ENCODE measurements around the gene RAP1GAP. TPM values are rescaled to one million over a fixed set of nuclear protein-coding genes. Genes with fewer than 3 reads are reported as not detected.

Gene RAP1GAP
- total RNA-seq, 2 experiments from 2014 or later = 0.20 to 0.44 TPM

DNA sequence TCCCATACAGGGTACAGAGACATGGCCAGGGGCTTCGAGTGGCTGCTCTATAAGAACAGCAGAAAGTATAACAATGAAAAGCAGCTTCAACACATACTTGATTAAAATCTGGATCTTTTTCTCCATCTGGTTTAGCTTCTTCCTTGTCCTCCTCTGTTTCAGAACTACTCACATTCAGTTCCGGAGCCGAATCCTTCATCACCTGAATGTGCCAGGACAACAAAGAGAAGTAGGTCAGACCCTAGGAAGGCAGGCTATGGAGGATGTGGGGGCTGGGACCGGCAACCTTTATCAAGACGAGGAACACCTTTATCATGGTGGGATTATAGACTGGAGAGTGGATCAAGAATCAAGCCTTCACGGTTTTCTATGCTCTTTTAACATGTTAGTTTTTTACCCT is 32.2 kb upstream of the RAP1GAP start:
- Mint-ChIP-seq H3K9me3 (no peaks in the 10 kb centered on the region), H3K4me3 (no peak overlapping the region), H3K27ac (no peak overlapping the region), H3K4me1 (ENCODE audit: low read depth) (no peaks in the 10 kb centered on the region), H3K27me3 (no peaks in the 10 kb centered on the region), H3K36me3 (ENCODE audit: low read depth) (peaks cover 90% of the 10 kb centered on the region)
- Histone ChIP-seq H3K9me3 (ENCODE audit: control insufficient read depth in 1 of 2, insufficient read depth in 1 of 2, low read length in 2 of 2) (no peaks in the 10 kb centered on the region), H3K27me3 (ENCODE audit: control insufficient read depth in 1 of 2, insufficient read depth in 2 of 2, low read length in 2 of 2) (no peaks in the 10 kb centered on the region), H3K4me1 (ENCODE audit: insufficient read depth, low read length) (no peaks in the 10 kb centered on the region), H3K36me3 (ENCODE audit: insufficient read depth, low read length) (peaks cover 63% of the 10 kb centered on the region), H3K4me3 (ENCODE audit: low read length) (no peak overlapping the region), H3K27ac (ENCODE audit: low read depth in 1 of 2, low read length in 2 of 2) (no peak overlapping the region)
- TF ChIP-seq, protein P1, sequence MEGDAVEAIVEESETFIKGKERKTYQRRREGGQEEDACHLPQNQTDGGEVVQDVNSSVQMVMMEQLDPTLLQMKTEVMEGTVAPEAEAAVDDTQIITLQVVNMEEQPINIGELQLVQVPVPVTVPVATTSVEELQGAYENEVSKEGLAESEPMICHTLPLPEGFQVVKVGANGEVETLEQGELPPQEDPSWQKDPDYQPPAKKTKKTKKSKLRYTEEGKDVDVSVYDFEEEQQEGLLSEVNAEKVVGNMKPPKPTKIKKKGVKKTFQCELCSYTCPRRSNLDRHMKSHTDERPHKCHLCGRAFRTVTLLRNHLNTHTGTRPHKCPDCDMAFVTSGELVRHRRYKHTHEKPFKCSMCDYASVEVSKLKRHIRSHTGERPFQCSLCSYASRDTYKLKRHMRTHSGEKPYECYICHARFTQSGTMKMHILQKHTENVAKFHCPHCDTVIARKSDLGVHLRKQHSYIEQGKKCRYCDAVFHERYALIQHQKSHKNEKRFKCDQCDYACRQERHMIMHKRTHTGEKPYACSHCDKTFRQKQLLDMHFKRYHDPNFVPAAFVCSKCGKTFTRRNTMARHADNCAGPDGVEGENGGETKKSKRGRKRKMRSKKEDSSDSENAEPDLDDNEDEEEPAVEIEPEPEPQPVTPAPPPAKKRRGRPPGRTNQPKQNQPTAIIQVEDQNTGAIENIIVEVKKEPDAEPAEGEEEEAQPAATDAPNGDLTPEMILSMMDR (IDR thresholded peaks at IDR 0.05) = no peak
- CTCF ChIA-PET = no interaction called here
- no peak for ATAC-seq (ENCODE audit: poor library complexity)
- POLR2A ChIA-PET = no interaction called here
- DNase-seq = no peak
- intact Hi-C loops (cut with DNase I, micrococcal nuclease) = loop anchor here (5.0 to 10.0 kb wide), 4 partner anchors 81 to 321 kb away; partner anchors contain the start of gene USP48 (in 1 of the 2)

GRCh38 chr1:21700094-21700493 is 30.9 kb upstream of the RAP1GAP start:
- Histone ChIP-seq H3K4me3 (ENCODE audit: low read length) (no peak overlapping the region), H3K27me3 (ENCODE audit: control insufficient read depth in 1 of 2, insufficient read depth in 2 of 2, low read length in 2 of 2) (no peaks in the 10 kb centered on the region), H3K9me3 (ENCODE audit: control insufficient read depth in 1 of 2, insufficient read depth in 1 of 2, low read length in 2 of 2) (no peaks in the 10 kb centered on the region), H3K4me1 (ENCODE audit: insufficient read depth, low read length) (no peaks in the 10 kb centered on the region), H3K27ac (ENCODE audit: low read depth in 1 of 2, low read length in 2 of 2) (no peak overlapping the region), H3K36me3 (ENCODE audit: insufficient read depth, low read length) (peaks cover 56% of the 10 kb centered on the region)
- Mint-ChIP-seq H3K27me3 (no peaks in the 10 kb centered on the region), H3K4me1 (ENCODE audit: low read depth) (no peaks in the 10 kb centered on the region), H3K9me3 (no peaks in the 10 kb centered on the region), H3K4me3 (no peak overlapping the region), H3K36me3 (ENCODE audit: low read depth) (peaks cover 84% of the 10 kb centered on the region), H3K27ac (no peak overlapping the region)
- POLR2A ChIA-PET = no interaction called here
- CTCF ChIA-PET = no interaction called here
- TF ChIP-seq, protein P1 (IDR thresholded peaks at IDR 0.05) = no peak
- DNase-seq = no peak
- no peak for ATAC-seq (ENCODE audit: poor library complexity)
- intact Hi-C loops (cut with DNase I, micrococcal nuclease) = loop anchor here (1.0 to 10.0 kb wide), 5 partner anchors 39 to 322 kb away; partner anchors contain the start of gene USP48 (in 1 of the 2)

GRCh38 chr1:21696931-21697330 is 27.8 kb upstream of the RAP1GAP start:
- no peaks in the 10 kb centered on the region for H3K4me1 ChIP-seq (ENCODE audit: insufficient read depth, low read length)
- H3K27me3 Mint-ChIP-seq = no peaks in the 10 kb centered on the region
- DNase-seq (no peak), ATAC-seq (ENCODE audit: poor library complexity) (no peak)
- no peak overlapping the region for H3K4me3 Mint-ChIP-seq
- H3K9me3 ChIP-seq (ENCODE audit: control insufficient read depth in 1 of 2, insufficient read depth in 1 of 2, low read length in 2 of 2) = no peaks in the 10 kb centered on the region
- intact Hi-C loops (cut with DNase I, micrococcal nuclease) = no loop called here
- CTCF ChIA-PET = interaction anchor here (0.6 kb wide), 1 partner anchor 179 kb away, joined by 3 read pairs; no protein-coding TSS in a partner anchor
- no peak overlapping the region for H3K4me3 ChIP-seq (ENCODE audit: low read length)
- H3K4me1 Mint-ChIP-seq (ENCODE audit: low read depth) = no peaks in the 10 kb centered on the region
- POLR2A ChIA-PET = no interaction called here
- H3K27ac ChIP-seq (ENCODE audit: low read depth in 1 of 2, low read length in 2 of 2) = no peak overlapping the region
- peaks cover 57% of the 10 kb centered on the region for H3K36me3 ChIP-seq (ENCODE audit: insufficient read depth, low read length)
- peaks cover 82% of the 10 kb centered on the region for H3K36me3 Mint-ChIP-seq (ENCODE audit: low read depth)
- H3K27me3 ChIP-seq (ENCODE audit: control insufficient read depth in 1 of 2, insufficient read depth in 2 of 2, low read length in 2 of 2) = no peaks in the 10 kb centered on the region
- H3K27ac Mint-ChIP-seq = no peak overlapping the region
- H3K9me3 Mint-ChIP-seq = no peaks in the 10 kb centered on the region
- TF ChIP-seq, protein P1 (IDR thresholded peaks at IDR 0.05) = no peak

Data from CD4-positive, alpha-beta T cell (primary cell).